HG03565 (cell line): ENCODE results near the gene PNKD.

Source experiments
- ATAC-seq: cut with Tn5 transposase; IDR thresholded peaks from one replicate; pipeline ENCODE4 v1.9.1; 2021; ENCODE audit warnings: mild to moderate bottlenecking, moderate library complexity; ENCODE audit not compliant: unreplicated experiment

Gene PNKD

GRCh38 chr2:218256612-218257350 lies 13.5 kb upstream of the PNKD start:
- no peak for ATAC-seq

- ATAC-seq: peak; percentile 64
These were observed 12.8 kb upstream of the PNKD start for GRCh38 chr2:218257390-218257981.

GRCh38 chr2:218259099-218259961 lies 11.0 kb upstream of the PNKD start:
- ATAC-seq: no peak

- no peak for ATAC-seq
These were observed 10.2 kb upstream of the PNKD start for GRCh38 chr2:218260166-218260565.

GRCh38 chr2:218260742-218261422 lies 9.4 kb upstream of the PNKD start, which contains the start of gene GPBAR1:
Gene GPBAR1 (plus strand): TSS chr2:218261015. CDS start chr2:218262725, 1,710 bp downstream.
- no peak for ATAC-seq

- ATAC-seq: no peak
These were observed 8.7 kb upstream of the PNKD start for GRCh38 chr2:218261423-218262236.

GRCh38 chr2:218262237-218262600 lies 8.1 kb upstream of the PNKD start:
- no peak for ATAC-seq

GRCh38 chr2:218262631-218263586 lies 7.4 kb upstream of the PNKD start:
- no peak for ATAC-seq

- ATAC-seq: no peak
These were observed 6.3 kb upstream of the PNKD start for GRCh38 chr2:218263817-218264641.

GRCh38 chr2:218264773-218265561 lies 5.4 kb upstream of the PNKD start:
- ATAC-seq: no peak

GRCh38 chr2:218265626-218266025 lies 4.7 kb upstream of the PNKD start:
- ATAC-seq: no peak

- no peak for ATAC-seq
These were observed 3.9 kb upstream of the PNKD start for GRCh38 chr2:218266316-218266979.

GRCh38 chr2:218267259-218267658 lies 3.1 kb upstream of the PNKD start:
- ATAC-seq: no peak

- no peak for ATAC-seq
These were observed 585 bp downstream of the PNKD start for GRCh38 chr2:218270721-218271486.

GRCh38 chr2:218271487-218271797 lies 1.1 kb downstream of the PNKD start:
- no peak for ATAC-seq

- no peak for ATAC-seq
These were observed 1.7 kb downstream of the PNKD start for GRCh38 chr2:218271865-218272530.
